GM23248 (cell line): ENCODE results near the gene ARG1.

Experiments
- EZH2 ChIP-seq: fragments of 200-600 bp; sonication (generic); IDR thresholded peaks from 2 replicates; pipeline ENCODE4 v1.6.1; 2018; ENCODE audit warnings: antibody characterized with exemption, mild to moderate bottlenecking; ENCODE audit not compliant: insufficient read depth, poor library complexity, severe bottlenecking
- EZH2phosphoT487 ChIP-seq: fragments of 200-600 bp; sonication (generic); IDR thresholded peaks from 2 replicates; pipeline ENCODE4 v1.6.1; 2018; ENCODE audit warnings: antibody characterized with exemption, moderate library complexity, mild to moderate bottlenecking, low read depth; ENCODE audit not compliant: insufficient read depth

GRCh38 chr6:131628726-131629125 lies 55.7 kb downstream of the ARG1 start:
- TF ChIP-seq EZH2phosphoT487 (no peak), EZH2 (no peak)
